ENCODE data around the gene LRP1B. TPM values are rescaled to one million over a fixed set of nuclear protein-coding genes. Genes with fewer than 3 reads are reported as not detected.

Gene LRP1B
- total and polyA plus RNA-seq, 4 donors = 0.01 to 0.84 (median 0.17) TPM

DNA sequence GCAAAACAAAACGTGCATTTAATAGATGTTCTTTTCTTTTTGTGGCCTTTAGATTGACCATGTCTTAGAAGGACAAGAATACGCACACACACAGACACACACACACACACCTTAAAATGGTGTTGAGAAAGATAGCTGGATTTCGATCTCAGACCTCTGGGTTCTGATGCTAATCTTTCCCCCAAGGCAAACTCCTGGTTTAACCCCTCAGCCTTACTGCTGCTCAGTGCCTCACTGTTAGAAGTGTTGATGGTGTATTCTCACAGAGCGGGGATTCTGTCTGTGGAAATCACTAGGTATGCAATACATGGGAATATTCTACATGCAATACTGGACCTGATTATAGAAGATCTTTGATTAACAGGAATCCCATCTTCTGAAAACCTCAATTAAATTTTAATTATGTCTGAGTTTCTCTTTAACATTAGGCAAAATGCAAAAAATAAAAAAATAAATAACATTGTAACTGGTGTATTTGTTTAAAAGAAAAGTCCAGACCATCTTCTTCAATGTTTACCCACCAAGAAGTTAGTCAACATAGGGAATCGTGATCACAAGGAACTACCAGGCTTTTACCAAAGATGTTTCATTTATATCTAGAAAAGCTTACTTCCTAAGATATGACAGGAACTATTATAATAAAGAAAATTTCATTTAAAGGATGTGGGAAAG is 613.5 kb downstream of the LRP1B start:
- Histone ChIP-seq H3K4me1 (ENCODE audit: control insufficient read depth in 4 of 4, insufficient read depth in 4 of 4, low read length in 3 of 4) (no peaks in the 10 kb centered on the region), H3K27me3 (ENCODE audit: control insufficient read depth in 4 of 4, insufficient read depth in 4 of 4, low read length in 3 of 4) (no peaks in the 10 kb centered on the region), H3K27ac (ENCODE audit: low read depth in 1 of 2, low read length in 2 of 2) (no peak overlapping the region), H3K9me3 (ENCODE audit: control insufficient read depth in 4 of 4, low read length in 3 of 4) (no peaks in the 10 kb centered on the region), H3K36me3 (ENCODE audit: control insufficient read depth in 4 of 4, insufficient read depth in 3 of 4, low read depth in 1 of 4, low read length in 3 of 4) (no peaks in the 10 kb centered on the region), H3K9ac (ENCODE audit: low read depth in 1 of 2, low read length in 2 of 2) (no peak overlapping the region), H3K4me3 (ENCODE audit: low read depth in 1 of 3, low read length in 3 of 3) (no peak overlapping the region)
- no peak for TF ChIP-seq HNF4A (conservative IDR thresholded peaks at IDR 0.05)
- TF ChIP-seq, protein P1, sequence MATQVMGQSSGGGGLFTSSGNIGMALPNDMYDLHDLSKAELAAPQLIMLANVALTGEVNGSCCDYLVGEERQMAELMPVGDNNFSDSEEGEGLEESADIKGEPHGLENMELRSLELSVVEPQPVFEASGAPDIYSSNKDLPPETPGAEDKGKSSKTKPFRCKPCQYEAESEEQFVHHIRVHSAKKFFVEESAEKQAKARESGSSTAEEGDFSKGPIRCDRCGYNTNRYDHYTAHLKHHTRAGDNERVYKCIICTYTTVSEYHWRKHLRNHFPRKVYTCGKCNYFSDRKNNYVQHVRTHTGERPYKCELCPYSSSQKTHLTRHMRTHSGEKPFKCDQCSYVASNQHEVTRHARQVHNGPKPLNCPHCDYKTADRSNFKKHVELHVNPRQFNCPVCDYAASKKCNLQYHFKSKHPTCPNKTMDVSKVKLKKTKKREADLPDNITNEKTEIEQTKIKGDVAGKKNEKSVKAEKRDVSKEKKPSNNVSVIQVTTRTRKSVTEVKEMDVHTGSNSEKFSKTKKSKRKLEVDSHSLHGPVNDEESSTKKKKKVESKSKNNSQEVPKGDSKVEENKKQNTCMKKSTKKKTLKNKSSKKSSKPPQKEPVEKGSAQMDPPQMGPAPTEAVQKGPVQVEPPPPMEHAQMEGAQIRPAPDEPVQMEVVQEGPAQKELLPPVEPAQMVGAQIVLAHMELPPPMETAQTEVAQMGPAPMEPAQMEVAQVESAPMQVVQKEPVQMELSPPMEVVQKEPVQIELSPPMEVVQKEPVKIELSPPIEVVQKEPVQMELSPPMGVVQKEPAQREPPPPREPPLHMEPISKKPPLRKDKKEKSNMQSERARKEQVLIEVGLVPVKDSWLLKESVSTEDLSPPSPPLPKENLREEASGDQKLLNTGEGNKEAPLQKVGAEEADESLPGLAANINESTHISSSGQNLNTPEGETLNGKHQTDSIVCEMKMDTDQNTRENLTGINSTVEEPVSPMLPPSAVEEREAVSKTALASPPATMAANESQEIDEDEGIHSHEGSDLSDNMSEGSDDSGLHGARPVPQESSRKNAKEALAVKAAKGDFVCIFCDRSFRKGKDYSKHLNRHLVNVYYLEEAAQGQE (IDR thresholded peaks at IDR 0.05) = no peak
- TF ChIP-seq, protein P2, sequence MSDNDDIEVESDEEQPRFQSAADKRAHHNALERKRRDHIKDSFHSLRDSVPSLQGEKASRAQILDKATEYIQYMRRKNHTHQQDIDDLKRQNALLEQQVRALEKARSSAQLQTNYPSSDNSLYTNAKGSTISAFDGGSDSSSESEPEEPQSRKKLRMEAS (IDR thresholded peaks at IDR 0.05) = no peak
- TF ChIP-seq FOXA2 (IDR thresholded peaks at IDR 0.05) = no peak
- no peak for TF ChIP-seq YY1 (IDR thresholded peaks at IDR 0.05)
- no peak for TF ChIP-seq EGR1 (IDR thresholded peaks at IDR 0.05; ENCODE audit: low read depth in 2 of 2)
- TF ChIP-seq FOXA1 (IDR thresholded peaks at IDR 0.05) = no peak
- 52% methylated on average over 5 of the region's 5 CpGs for WGBS
- no peak for DNase-seq (ENCODE audit: low spot score)

DNA sequence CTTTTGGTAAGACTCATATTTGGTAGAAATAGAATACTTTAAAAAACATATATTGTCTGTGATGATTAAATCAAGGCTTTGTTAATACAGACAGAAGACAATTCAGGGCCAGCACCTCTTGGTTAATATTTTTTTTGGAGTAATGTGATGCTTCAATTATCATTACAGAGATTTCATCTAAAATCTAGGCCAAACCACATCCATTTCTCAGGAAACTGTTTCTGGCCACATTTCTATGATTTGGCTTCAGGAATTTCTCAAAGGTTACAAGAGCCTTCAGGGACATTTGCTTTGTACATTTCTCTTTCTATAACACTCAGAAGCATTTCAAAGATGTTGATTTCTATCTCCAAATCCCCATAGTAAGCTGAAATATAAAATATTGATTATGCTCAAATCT is 614.9 kb downstream of the LRP1B start:
- no peak for DNase-seq (ENCODE audit: low spot score)
- H3K4me1 ChIP-seq (ENCODE audit: control insufficient read depth in 4 of 4, insufficient read depth in 4 of 4, low read length in 3 of 4) = no peaks in the 10 kb centered on the region
- H3K27me3 ChIP-seq (ENCODE audit: control insufficient read depth in 4 of 4, insufficient read depth in 4 of 4, low read length in 3 of 4) = no peaks in the 10 kb centered on the region
- no peak overlapping the region for H3K27ac ChIP-seq (ENCODE audit: low read depth in 1 of 2, low read length in 2 of 2)
- H3K4me3 ChIP-seq (ENCODE audit: low read depth in 1 of 3, low read length in 3 of 3) = no peak overlapping the region
- TF ChIP-seq NR2F2 (IDR thresholded peaks at IDR 0.05) (no peak), JUND (IDR thresholded peaks at IDR 0.05) (no peak)
- H3K9me3 ChIP-seq (ENCODE audit: control insufficient read depth in 4 of 4, low read length in 3 of 4) = no peaks in the 10 kb centered on the region
- H3K36me3 ChIP-seq (ENCODE audit: control insufficient read depth in 4 of 4, insufficient read depth in 3 of 4, low read depth in 1 of 4, low read length in 3 of 4) = no peaks in the 10 kb centered on the region
- H3K9ac ChIP-seq (ENCODE audit: low read depth in 1 of 2, low read length in 2 of 2) = no peak overlapping the region

DNA sequence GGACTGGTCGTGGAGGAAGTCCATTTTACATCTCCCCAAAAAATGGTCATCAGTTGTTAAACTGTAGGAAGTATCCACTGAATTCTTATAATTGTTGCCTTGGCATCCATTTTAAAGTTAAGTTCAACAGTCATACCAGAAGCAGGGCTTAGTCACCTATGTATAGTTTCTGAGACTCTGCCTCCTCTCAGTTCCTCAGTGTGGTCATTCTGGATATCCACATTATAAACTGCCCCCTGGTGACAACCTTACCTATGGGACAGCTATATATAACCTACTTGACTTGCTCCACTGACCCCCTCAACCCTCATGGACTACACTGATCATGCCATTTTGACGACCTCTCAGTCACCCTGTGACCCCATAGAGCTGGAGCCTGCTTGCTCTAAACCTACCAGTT is 617.0 kb downstream of the LRP1B start:
- Histone ChIP-seq H3K9me3 (ENCODE audit: control insufficient read depth in 4 of 4, low read length in 3 of 4) (no peaks in the 10 kb centered on the region), H3K27me3 (ENCODE audit: control insufficient read depth in 4 of 4, insufficient read depth in 4 of 4, low read length in 3 of 4) (no peaks in the 10 kb centered on the region), H3K9ac (ENCODE audit: low read depth in 1 of 2, low read length in 2 of 2) (no peak overlapping the region), H3K4me3 (ENCODE audit: low read depth in 1 of 3, low read length in 3 of 3) (no peak overlapping the region), H3K27ac (ENCODE audit: low read depth in 1 of 2, low read length in 2 of 2) (no peak overlapping the region), H3K36me3 (ENCODE audit: control insufficient read depth in 4 of 4, insufficient read depth in 3 of 4, low read depth in 1 of 4, low read length in 3 of 4) (no peaks in the 10 kb centered on the region), H3K4me1 (ENCODE audit: control insufficient read depth in 4 of 4, insufficient read depth in 4 of 4, low read length in 3 of 4) (no peaks in the 10 kb centered on the region)
- no peak for DNase-seq (ENCODE audit: low spot score)
- 45% methylated on average over 2 of the region's 2 CpGs for WGBS
- TF ChIP-seq FOXA2 (IDR thresholded peaks at IDR 0.05) (no peak), HNF4A (conservative IDR thresholded peaks at IDR 0.05) (no peak), HNF4G (IDR thresholded peaks at IDR 0.05) (no peak), RXRA (IDR thresholded peaks at IDR 0.05) (no peak), FOXA1 (IDR thresholded peaks at IDR 0.05) (no peak), NR2F2 (IDR thresholded peaks at IDR 0.05) (no peak), YY1 (IDR thresholded peaks at IDR 0.05) (no peak), RAD21 (IDR thresholded peaks at IDR 0.05) (no peak), TAF1 (conservative IDR thresholded peaks at IDR 0.05) (no peak)
- TF ChIP-seq, protein P2 (IDR thresholded peaks at IDR 0.05) = no peak
- TF ChIP-seq, protein P1 (IDR thresholded peaks at IDR 0.05) = no peak
